GM18951 (cell line): ENCODE measurements around the gene SIX3.

Experiments
- POLR2A ChIP-seq: IDR thresholded peaks from 4 replicates; pipeline ENCODE4 v1.6.1; 2011; ENCODE audit warnings: mild to moderate bottlenecking; ENCODE audit not compliant: insufficient read length, insufficient read depth; ENCODE audit errors: extremely low read depth
- in situ Hi-C: fragments of 300-500 bp; cut with MboI; formaldehyde crosslinking; loops from one replicate; pipeline ENCODE4 v1.12.0; 2022; ENCODE audit warnings: low sequenced_read_pairs, mixed read lengths, inconsistent platforms; ENCODE audit not compliant: unreplicated experiment

SIX3 gene

GRCh38 chr2:44934038-44934982 lies 7.2 kb upstream of the SIX3 start:
- in situ Hi-C loops: no loop called here
- no peak for TF ChIP-seq POLR2A

DNA sequence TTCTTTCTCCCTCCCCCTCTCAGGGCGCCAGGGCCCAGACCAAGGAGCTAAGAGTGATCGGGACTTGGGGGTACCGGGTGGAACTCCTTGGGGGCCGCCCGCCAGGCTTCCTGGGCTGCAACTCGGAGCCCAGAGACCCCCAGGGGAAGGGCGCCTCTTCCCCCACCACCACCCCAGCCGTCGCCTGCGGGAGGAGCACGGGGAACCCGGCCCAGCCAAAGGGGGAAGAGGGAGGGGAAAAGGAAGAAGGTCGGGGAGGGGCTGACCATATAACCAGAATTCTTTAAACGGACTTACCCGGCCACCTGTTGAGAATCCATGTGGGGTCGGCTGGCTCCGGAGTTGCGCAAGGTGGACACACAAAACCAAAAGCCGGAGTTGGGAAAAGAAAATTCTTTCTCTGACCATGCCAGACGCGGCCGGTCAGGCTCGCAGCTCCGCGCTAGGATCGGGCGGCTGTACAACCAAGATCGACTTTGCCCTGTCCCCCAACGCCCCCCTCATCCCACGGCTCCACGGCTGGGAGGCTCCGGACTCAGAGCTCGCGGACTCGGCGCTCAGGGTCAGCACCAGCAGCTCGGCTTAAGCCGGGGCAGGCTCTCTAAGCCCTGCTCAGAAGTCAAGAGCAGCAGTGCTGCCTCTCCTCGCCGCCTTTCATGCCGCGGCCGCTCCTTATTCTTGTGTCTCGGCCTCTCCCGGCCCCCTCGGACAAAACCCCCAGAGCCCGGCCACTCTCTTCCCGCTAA lies 6.3 kb upstream of the SIX3 start:
- in situ Hi-C loops: no loop called here

GRCh38 chr2:44935729-44936098 lies 5.8 kb upstream of the SIX3 start:
- no peak for TF ChIP-seq POLR2A
- in situ Hi-C loops: no loop called here

More for the DNA sequence above, 6.3 kb upstream of the SIX3 start:
- TF ChIP-seq POLR2A: no peak

GRCh38 chr2:44936275-44936674 lies 5.2 kb upstream of the SIX3 start:
- no peak for TF ChIP-seq POLR2A
- in situ Hi-C loops: no loop called here

DNA sequence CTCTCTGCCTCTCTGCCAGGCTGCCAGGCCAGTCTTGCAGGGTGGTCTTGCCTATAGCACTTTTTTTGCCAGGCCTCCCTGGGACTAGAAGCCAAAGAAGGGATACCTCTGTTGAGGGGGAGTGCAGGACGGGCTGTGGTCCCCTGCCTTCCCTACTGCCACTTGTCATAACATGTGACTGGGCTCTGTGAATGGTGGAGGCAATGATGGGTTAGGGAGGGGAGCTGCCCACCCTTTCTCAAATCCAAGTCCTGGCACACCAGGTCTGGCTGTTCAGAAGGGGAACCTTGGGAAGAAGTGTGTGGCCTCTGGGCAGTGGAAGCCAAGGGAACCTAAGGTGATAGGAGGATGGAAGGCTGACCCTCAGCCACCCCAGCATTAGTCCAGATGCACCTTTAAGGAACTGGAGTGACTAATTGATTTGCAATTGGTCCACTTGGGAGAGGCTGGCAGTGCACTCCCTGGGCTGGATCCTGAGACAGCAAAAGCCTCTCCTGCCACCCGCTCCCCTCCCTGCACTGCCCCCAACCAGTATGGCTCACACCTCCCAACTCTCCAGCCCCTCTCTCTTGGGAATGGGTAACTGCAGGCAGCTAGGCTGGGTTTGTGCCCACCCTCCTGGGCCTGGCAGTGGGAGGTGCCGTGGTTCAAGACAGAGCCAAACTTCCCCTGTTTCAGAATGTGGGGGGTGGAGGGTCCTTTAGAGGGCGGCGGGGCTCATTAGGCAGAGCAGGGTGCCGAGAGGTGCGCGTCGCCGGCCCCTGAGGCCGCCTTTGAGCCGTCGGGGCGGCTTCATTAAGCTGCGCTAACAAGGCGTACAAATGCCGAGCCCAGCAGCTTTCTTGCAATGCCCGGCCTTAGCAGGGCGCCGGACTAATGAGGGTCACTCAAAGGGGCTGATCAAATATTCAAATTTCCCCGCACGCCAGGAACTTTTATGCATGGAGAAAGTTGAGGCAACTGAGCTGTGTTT lies 4.5 kb upstream of the SIX3 start:
- in situ Hi-C loops: no loop called here
- TF ChIP-seq POLR2A: no peak

- TF ChIP-seq POLR2A: peak; percentile 74
- in situ Hi-C loops: no loop called here
Measured at GRCh38 chr2:44937688-44938240, 3.7 kb upstream of the SIX3 start.

- in situ Hi-C loops: no loop called here
Measured at GRCh38 chr2:44938287-44939105, 3.0 kb upstream of the SIX3 start.

GRCh38 chr2:44939106-44940048 lies 2.1 kb upstream of the SIX3 start:
- no peak for TF ChIP-seq POLR2A
- in situ Hi-C loops: no loop called here

More at GRCh38 chr2:44938287-44939105, 3.0 kb upstream of the SIX3 start:
- TF ChIP-seq POLR2A: peak; percentile 50

GRCh38 chr2:44940049-44940494 lies 1.4 kb upstream of the SIX3 start:
- in situ Hi-C loops: no loop called here
- TF ChIP-seq POLR2A: no peak

DNA sequence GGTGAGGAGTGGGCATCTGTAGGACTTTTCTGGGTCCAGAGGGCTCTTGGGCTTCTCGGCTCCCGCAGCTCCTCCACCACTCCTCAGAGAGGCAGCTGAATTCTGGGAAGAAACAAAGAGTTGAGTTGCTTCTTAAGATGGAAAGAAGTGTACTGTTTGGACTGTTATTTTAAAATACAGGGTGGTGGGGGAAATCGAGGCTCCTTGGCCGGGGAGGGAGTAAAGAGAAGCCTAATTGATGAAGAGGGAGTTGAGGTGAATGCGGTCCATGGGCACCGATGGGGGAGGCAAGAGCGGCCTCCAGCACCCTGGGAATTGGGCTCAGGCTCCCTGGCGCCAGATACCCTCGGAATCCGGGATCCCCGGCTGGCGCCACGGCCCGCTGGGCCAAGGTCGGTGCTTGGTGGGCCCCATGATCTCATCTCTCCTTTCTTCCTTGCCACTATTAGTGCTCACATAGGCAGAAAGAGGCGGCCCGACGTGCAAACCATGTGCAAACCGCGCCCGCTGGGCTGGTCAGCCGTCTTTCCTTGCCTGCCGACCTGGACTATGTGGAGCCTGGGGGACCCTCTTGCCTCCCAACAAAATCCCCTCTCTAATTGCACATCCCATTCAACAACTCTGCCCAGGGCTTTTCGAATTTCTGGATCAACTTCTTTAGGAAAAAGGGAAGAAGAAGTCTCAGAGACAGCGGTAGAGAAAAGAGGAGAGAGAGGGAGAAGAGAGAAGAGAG lies 604 bp upstream of the SIX3 start:
- no peak for TF ChIP-seq POLR2A
- in situ Hi-C loops: no loop called here
